ENCODE results near the gene FOXO1. TPM values are rescaled to one million over a fixed set of nuclear protein-coding genes. Genes with fewer than 3 reads are reported as not detected.

Gene FOXO1
- total and polyA plus RNA-seq, 9 of the 15 experiments (the other 6 are each of a cell fraction or from before 2014, with no cell fraction given), result 0.04 to 0.73 (median 0.20) TPM

DNA sequence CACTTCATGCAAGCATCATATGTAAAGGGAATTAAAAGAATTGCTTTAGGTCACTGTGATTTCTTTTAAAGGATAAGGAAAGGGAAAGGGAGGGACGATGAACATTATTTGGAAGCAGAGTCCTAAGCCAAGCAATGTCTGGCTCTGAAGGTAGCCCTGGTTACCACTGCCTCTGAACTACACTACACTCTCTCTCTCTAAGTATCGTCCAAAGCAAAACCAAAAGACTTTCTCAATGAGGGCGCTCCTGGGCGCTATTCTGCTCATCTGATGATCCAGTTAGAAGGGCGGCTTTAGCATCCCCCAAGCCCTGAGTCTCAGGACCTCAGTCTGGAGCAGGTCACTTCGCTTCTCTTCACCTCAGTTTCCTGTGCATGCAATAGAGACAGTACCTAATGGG lies 26.2 kb downstream of the FOXO1 start:
- H3K79me2 ChIP-seq (ENCODE audit: control insufficient read depth, insufficient read depth, low read length), result no peaks in the 10 kb centered on the region
- intact Hi-C loops (cut with micrococcal nuclease), result no loop called here
- TF ChIP-seq ZNF780A (CRISPR knock-in tag; IDR thresholded peaks at IDR 0.05) (no peak), DACH1 (IDR thresholded peaks at IDR 0.05; ENCODE audit: partially characterized antibody) (no peak), CHD2 (IDR thresholded peaks at IDR 0.05; ENCODE audit: low read depth, low read length) (no peak), TSC22D4 (tag; IDR thresholded peaks at IDR 0.05) (no peak), PTBP1 (IDR thresholded peaks at IDR 0.05; ENCODE audit: low read depth, low read length) (no peak), KLF6 (CRISPR knock-in tag; IDR thresholded peaks at IDR 0.05; ENCODE audit: borderline replicate concordance) (no peak)
- TF ChIP-seq, protein P1, sequence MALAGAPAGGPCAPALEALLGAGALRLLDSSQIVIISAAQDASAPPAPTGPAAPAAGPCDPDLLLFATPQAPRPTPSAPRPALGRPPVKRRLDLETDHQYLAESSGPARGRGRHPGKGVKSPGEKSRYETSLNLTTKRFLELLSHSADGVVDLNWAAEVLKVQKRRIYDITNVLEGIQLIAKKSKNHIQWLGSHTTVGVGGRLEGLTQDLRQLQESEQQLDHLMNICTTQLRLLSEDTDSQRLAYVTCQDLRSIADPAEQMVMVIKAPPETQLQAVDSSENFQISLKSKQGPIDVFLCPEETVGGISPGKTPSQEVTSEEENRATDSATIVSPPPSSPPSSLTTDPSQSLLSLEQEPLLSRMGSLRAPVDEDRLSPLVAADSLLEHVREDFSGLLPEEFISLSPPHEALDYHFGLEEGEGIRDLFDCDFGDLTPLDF (CRISPR knock-in tag; IDR thresholded peaks at IDR 0.05), result no peak
- TF ChIP-seq, protein P2, sequence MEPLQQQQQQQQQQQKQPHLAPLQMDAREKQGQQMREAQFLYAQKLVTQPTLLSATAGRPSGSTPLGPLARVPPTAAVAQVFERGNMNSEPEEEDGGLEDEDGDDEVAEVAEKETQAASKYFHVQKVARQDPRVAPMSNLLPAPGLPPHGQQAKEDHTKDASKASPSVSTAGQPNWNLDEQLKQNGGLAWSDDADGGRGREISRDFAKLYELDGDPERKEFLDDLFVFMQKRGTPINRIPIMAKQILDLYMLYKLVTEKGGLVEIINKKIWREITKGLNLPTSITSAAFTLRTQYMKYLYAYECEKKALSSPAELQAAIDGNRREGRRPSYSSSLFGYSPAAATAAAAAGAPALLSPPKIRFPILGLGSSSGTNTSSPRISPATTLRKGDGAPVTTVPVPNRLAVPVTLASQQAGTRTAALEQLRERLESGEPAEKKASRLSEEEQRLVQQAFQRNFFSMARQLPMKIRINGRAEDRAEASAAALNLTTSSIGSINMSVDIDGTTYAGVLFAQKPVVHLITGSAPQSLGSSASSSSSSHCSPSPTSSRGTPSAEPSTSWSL (CRISPR knock-in tag; IDR thresholded peaks at IDR 0.05; ENCODE audit: borderline replicate concordance), result no peak
- TF ChIP-seq, protein P3, sequence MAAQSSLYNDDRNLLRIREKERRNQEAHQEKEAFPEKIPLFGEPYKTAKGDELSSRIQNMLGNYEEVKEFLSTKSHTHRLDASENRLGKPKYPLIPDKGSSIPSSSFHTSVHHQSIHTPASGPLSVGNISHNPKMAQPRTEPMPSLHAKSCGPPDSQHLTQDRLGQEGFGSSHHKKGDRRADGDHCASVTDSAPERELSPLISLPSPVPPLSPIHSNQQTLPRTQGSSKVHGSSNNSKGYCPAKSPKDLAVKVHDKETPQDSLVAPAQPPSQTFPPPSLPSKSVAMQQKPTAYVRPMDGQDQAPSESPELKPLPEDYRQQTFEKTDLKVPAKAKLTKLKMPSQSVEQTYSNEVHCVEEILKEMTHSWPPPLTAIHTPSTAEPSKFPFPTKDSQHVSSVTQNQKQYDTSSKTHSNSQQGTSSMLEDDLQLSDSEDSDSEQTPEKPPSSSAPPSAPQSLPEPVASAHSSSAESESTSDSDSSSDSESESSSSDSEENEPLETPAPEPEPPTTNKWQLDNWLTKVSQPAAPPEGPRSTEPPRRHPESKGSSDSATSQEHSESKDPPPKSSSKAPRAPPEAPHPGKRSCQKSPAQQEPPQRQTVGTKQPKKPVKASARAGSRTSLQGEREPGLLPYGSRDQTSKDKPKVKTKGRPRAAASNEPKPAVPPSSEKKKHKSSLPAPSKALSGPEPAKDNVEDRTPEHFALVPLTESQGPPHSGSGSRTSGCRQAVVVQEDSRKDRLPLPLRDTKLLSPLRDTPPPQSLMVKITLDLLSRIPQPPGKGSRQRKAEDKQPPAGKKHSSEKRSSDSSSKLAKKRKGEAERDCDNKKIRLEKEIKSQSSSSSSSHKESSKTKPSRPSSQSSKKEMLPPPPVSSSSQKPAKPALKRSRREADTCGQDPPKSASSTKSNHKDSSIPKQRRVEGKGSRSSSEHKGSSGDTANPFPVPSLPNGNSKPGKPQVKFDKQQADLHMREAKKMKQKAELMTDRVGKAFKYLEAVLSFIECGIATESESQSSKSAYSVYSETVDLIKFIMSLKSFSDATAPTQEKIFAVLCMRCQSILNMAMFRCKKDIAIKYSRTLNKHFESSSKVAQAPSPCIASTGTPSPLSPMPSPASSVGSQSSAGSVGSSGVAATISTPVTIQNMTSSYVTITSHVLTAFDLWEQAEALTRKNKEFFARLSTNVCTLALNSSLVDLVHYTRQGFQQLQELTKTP (IDR thresholded peaks at IDR 0.05; ENCODE audit: low read depth in 1 of 2, partially characterized antibody in 2 of 2), result no peak
- no peaks in the 10 kb centered on the region for H3K9me3 ChIP-seq (replicated peaks; ENCODE audit: control insufficient read depth, insufficient read depth, low read depth, low read length)
- ATAC-seq (no peak), FAIRE-seq (no peak), DNase-seq (ENCODE audit: extremely low read depth in 1 of 4, low spot score in 3 of 4) (no peak)
- CTCF ChIA-PET (ENCODE audit: low intra/inter-chr PET ratio), result no interaction called here
- no peaks in the 10 kb centered on the region; the same call in 1 of the 2 replicates for H4K20me1 ChIP-seq (replicated peaks; ENCODE audit: control insufficient read depth, insufficient read depth, low read length)
- no peaks in the 10 kb centered on the region for H3K36me3 ChIP-seq (ENCODE audit: control insufficient read depth, insufficient read depth, low read length)
- peaks cover 3 to 13% of the 10 kb centered on the region in 2 experiments; a peak in 4 of 5 replicates for H3K27me3 ChIP-seq (ENCODE audit: control insufficient read depth in 2 of 2, insufficient read depth in 2 of 2, low read length in 2 of 2)
- in situ Hi-C loops (cut with MboI), result no loop called here
- no peak overlapping the region for H3K4me3 ChIP-seq
- H3K9ac ChIP-seq (ENCODE audit: insufficient read depth in 1 of 2, low read depth in 2 of 2, low read length in 2 of 2), result no peak overlapping the region
- no peak overlapping the region for H2AFZ ChIP-seq (ENCODE audit: low read depth, low read length)
- 0% methylated on average over 6 of the region's 6 CpGs for WGBS (ENCODE audit: insufficient coverage, low coverage, missing lambda C conversion rate)
- H3K9me1 ChIP-seq (ENCODE audit: control insufficient read depth, insufficient read depth, low read length), result no peaks in the 10 kb centered on the region
- no peak overlapping the region for H3K27ac ChIP-seq (ENCODE audit: extremely low read depth, low read depth, low read length)
- no peaks in the 10 kb centered on the region for H3K4me1 ChIP-seq (replicated peaks in 1 of 2; ENCODE audit: control insufficient read depth in 2 of 2, insufficient read depth in 2 of 2, low read length in 2 of 2)
- no peak overlapping the region for H3K4me2 ChIP-seq (ENCODE audit: insufficient read depth, low read length)
- no TSS peak for BruUV-seq (replicated peaks)
- POLR2A ChIA-PET, result no interaction called here
